ENCODE data around the gene DHX9. TPM values are rescaled to one million over a fixed set of nuclear protein-coding genes. Genes with fewer than 3 reads are reported as not detected.
A peak's percentile ranks its signal among the peaks of the same experiment; 100 is the strongest.

Gene DHX9
- polyA plus RNA-seq, 1 donor, result 159 TPM

- Histone ChIP-seq H3K4me3 (ENCODE audit: low read length) (no peak overlapping the region), H3K4me1 (ENCODE audit: control insufficient read depth, insufficient read depth, low read length) (peaks cover 4% of the 10 kb centered on the region), H3K27me3 (ENCODE audit: control insufficient read depth, insufficient read depth, low read length) (no peaks in the 10 kb centered on the region), H3K36me3 (ENCODE audit: control insufficient read depth, insufficient read depth, low read length) (no peaks in the 10 kb centered on the region), H3K27ac (ENCODE audit: low read length) (no peak overlapping the region), H3K9me3 (ENCODE audit: control insufficient read depth, low read depth, low read length) (no peaks in the 10 kb centered on the region)
- 100% methylated on average over 1 of the region's 10 CpGs for WGBS (ENCODE audit: insufficient coverage, low lambda C conversion rate)
- DNase-seq, result no peak
Measured at GRCh38 chr1:182835806-182836205, 3.3 kb upstream of the DHX9 start.

GRCh38 chr1:182841368-182841988, 2.3 kb downstream of the DHX9 start:
- Histone ChIP-seq H3K9me3 (ENCODE audit: control insufficient read depth, low read depth, low read length) (no peaks in the 10 kb centered on the region), H3K4me3 (ENCODE audit: low read length) (peak overlapping the region; percentile 95), H3K27me3 (ENCODE audit: control insufficient read depth, insufficient read depth, low read length) (no peaks in the 10 kb centered on the region), H3K36me3 (ENCODE audit: control insufficient read depth, insufficient read depth, low read length) (peaks cover 25% of the 10 kb centered on the region), H3K4me1 (ENCODE audit: control insufficient read depth, insufficient read depth, low read length) (peaks cover 11% of the 10 kb centered on the region), H3K27ac (ENCODE audit: low read length) (no peak overlapping the region)
- DNase-seq, result peak in 1 of 2 donors; percentile 36
- 19% methylated on average over 6 of the region's 10 CpGs for WGBS (ENCODE audit: insufficient coverage, low lambda C conversion rate)

DNA sequence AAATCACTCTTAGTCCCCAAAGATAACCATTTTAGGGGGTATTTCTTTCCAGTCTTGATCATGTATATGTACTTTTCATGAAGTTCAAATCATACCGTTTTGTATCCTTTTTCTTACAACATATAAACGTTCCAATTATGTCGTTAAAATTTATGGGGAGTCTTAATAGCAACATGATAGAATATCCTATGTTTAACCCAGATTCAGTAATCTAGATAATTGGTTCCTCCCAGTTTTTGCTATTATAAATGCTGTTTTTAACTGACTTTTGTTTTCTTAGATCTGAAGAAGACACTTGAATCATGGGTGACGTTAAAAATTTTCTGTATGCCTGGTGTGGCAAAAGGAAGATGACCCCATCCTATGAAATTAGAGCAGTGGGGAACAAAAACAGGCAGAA, 3.1 kb downstream of the DHX9 start:
- Histone ChIP-seq H3K27ac (ENCODE audit: low read length) (no peak overlapping the region), H3K9me3 (ENCODE audit: control insufficient read depth, low read depth, low read length) (no peaks in the 10 kb centered on the region), H3K4me1 (ENCODE audit: control insufficient read depth, insufficient read depth, low read length) (peaks cover 11% of the 10 kb centered on the region), H3K4me3 (ENCODE audit: low read length) (no peak overlapping the region), H3K36me3 (ENCODE audit: control insufficient read depth, insufficient read depth, low read length) (peaks cover 29% of the 10 kb centered on the region), H3K27me3 (ENCODE audit: control insufficient read depth, insufficient read depth, low read length) (no peaks in the 10 kb centered on the region)
- no peak for DNase-seq
- 40% methylated on average over 2 of the region's 4 CpGs for WGBS (ENCODE audit: insufficient coverage, low lambda C conversion rate)

DNA sequence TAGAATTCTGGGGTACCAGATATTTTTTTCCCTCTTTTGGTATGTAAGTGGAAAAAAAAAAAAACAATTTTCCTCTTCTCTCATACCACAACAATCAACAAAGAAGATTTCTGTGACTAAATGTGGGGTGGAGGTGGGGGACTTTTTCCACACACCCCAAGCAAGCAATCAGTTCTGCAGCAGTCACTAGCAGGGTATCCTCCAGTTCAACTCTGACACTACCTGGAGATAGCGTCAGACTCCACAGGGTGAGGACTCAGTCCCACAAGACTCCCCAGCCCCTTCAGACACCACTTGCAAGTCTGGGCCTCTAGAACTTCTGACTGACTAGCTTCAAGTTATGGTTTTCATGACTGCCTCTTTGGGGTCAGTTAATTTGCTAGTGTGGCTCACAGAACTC, 6.2 kb downstream of the DHX9 start:
- no CpG with 5 or more reads among the region's 1 CpG for WGBS (ENCODE audit: insufficient coverage, low lambda C conversion rate)
- H3K27me3 ChIP-seq (ENCODE audit: control insufficient read depth, insufficient read depth, low read length), result no peaks in the 10 kb centered on the region
- no peak overlapping the region for H3K4me3 ChIP-seq (ENCODE audit: low read length)
- H3K36me3 ChIP-seq (ENCODE audit: control insufficient read depth, insufficient read depth, low read length), result peaks cover 46% of the 10 kb centered on the region
- H3K4me1 ChIP-seq (ENCODE audit: control insufficient read depth, insufficient read depth, low read length), result peaks cover 7% of the 10 kb centered on the region
- no peak for DNase-seq
- H3K27ac ChIP-seq (ENCODE audit: low read length), result no peak overlapping the region
- H3K9me3 ChIP-seq (ENCODE audit: control insufficient read depth, low read depth, low read length), result no peaks in the 10 kb centered on the region

DNA sequence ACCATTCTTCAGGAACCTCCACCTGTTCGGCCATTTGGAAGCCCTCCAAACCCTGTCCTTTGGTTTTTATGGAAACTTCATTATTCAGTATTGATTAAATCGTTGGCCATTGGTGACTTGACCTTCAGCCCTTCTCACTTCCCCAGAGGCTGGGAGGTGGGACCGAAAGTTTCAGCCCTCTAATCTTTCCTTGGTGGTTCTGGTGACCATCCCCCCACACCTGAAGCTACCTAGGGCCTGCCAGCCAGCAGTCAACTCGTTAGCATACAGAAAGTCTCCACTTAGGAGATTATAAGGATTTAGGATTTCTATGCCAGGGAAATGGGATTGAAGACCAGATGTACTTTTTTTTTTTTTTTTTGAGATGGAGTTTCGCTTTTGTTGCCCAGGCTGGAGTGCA, 6.7 kb downstream of the DHX9 start:
- Histone ChIP-seq H3K27me3 (ENCODE audit: control insufficient read depth, insufficient read depth, low read length) (no peaks in the 10 kb centered on the region), H3K4me3 (ENCODE audit: low read length) (no peak overlapping the region), H3K36me3 (ENCODE audit: control insufficient read depth, insufficient read depth, low read length) (peaks cover 50% of the 10 kb centered on the region), H3K9me3 (ENCODE audit: control insufficient read depth, low read depth, low read length) (no peaks in the 10 kb centered on the region), H3K27ac (ENCODE audit: low read length) (no peak overlapping the region), H3K4me1 (ENCODE audit: control insufficient read depth, insufficient read depth, low read length) (peaks cover 7% of the 10 kb centered on the region)
- WGBS (ENCODE audit: insufficient coverage, low lambda C conversion rate), result no CpG with 5 or more reads among the region's 5 CpGs
- no peak for DNase-seq

- Histone ChIP-seq H3K4me1 (ENCODE audit: control insufficient read depth, insufficient read depth, low read length) (peaks cover 4% of the 10 kb centered on the region), H3K9me3 (ENCODE audit: control insufficient read depth, low read depth, low read length) (no peaks in the 10 kb centered on the region), H3K4me3 (ENCODE audit: low read length) (no peak overlapping the region), H3K27ac (ENCODE audit: low read length) (no peak overlapping the region), H3K27me3 (ENCODE audit: control insufficient read depth, insufficient read depth, low read length) (no peaks in the 10 kb centered on the region), H3K36me3 (ENCODE audit: control insufficient read depth, insufficient read depth, low read length) (peaks cover 54% of the 10 kb centered on the region)
- DNase-seq, result no peak
Measured at GRCh38 chr1:182847105-182847504, 8.0 kb downstream of the DHX9 start.

DNA sequence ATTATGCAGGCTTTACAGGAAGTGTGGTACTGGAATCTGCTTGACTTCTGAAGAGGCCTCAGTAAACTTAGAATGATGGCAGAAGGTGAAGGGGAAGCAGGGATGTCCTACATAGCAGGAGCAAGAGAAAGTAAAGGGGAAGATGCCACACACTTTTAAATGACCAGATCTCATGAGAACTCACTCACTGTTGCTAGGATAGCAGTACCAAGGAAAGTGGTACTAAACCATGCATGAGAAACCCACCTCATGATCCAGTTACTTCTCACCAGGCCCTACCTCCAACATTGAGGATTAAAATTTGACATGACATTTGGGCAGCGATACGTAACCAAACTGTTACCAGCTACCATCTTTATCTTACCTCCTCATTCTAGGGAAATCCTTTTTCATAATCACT, 9.6 kb downstream of the DHX9 start:
- H3K36me3 ChIP-seq (ENCODE audit: control insufficient read depth, insufficient read depth, low read length), result peaks cover 63% of the 10 kb centered on the region
- no peaks in the 10 kb centered on the region for H3K4me1 ChIP-seq (ENCODE audit: control insufficient read depth, insufficient read depth, low read length)
- H3K27ac ChIP-seq (ENCODE audit: low read length), result no peak overlapping the region
- H3K9me3 ChIP-seq (ENCODE audit: control insufficient read depth, low read depth, low read length), result no peaks in the 10 kb centered on the region
- no peaks in the 10 kb centered on the region for H3K27me3 ChIP-seq (ENCODE audit: control insufficient read depth, insufficient read depth, low read length)
- 94% methylated on average over 2 of the region's 2 CpGs for WGBS (ENCODE audit: insufficient coverage, low lambda C conversion rate)
- H3K4me3 ChIP-seq (ENCODE audit: low read length), result no peak overlapping the region
- no peak for DNase-seq

DNA sequence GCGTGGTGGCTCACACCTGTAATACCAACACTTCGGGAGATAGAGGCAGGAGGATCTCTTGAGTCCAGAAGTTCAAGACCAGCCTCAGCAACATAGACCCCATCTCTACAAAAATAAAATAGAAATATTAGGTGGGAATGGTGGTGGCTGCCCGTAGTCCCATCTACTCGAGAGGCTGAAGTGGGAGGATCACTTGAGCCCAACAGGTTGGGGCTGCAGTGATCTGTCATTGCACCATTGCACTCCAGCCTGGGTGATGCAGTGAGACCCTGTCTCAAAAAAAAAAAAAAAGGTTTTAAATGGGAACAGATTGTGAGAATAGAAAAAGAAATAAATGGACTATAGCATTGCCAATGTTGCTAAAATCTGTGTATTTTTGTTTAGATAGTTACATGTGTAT, 11.2 kb downstream of the DHX9 start:
- no CpG with 5 or more reads among the region's 4 CpGs for whole genome bisulfite sequencing (ENCODE audit: insufficient coverage, low lambda C conversion rate)
- Histone ChIP-seq H3K27ac (ENCODE audit: low read length) (no peak overlapping the region), H3K4me1 (ENCODE audit: control insufficient read depth, insufficient read depth, low read length) (no peaks in the 10 kb centered on the region), H3K27me3 (ENCODE audit: control insufficient read depth, insufficient read depth, low read length) (no peaks in the 10 kb centered on the region), H3K36me3 (ENCODE audit: control insufficient read depth, insufficient read depth, low read length) (peaks cover 68% of the 10 kb centered on the region), H3K4me3 (ENCODE audit: low read length) (no peak overlapping the region), H3K9me3 (ENCODE audit: control insufficient read depth, low read depth, low read length) (no peaks in the 10 kb centered on the region)
- no peak for DNase-seq

- Histone ChIP-seq H3K9me3 (ENCODE audit: control insufficient read depth, low read depth, low read length) (no peaks in the 10 kb centered on the region), H3K36me3 (ENCODE audit: control insufficient read depth, insufficient read depth, low read length) (peaks cover 71% of the 10 kb centered on the region), H3K4me3 (ENCODE audit: low read length) (no peak overlapping the region), H3K27me3 (ENCODE audit: control insufficient read depth, insufficient read depth, low read length) (no peaks in the 10 kb centered on the region), H3K4me1 (ENCODE audit: control insufficient read depth, insufficient read depth, low read length) (no peaks in the 10 kb centered on the region), H3K27ac (ENCODE audit: low read length) (no peak overlapping the region)
- WGBS (ENCODE audit: insufficient coverage, low lambda C conversion rate), result no CpG with 5 or more reads among the region's 1 CpG
- no peak for DNase-seq
Measured at GRCh38 chr1:182851825-182852224, 12.7 kb downstream of the DHX9 start.

DNA sequence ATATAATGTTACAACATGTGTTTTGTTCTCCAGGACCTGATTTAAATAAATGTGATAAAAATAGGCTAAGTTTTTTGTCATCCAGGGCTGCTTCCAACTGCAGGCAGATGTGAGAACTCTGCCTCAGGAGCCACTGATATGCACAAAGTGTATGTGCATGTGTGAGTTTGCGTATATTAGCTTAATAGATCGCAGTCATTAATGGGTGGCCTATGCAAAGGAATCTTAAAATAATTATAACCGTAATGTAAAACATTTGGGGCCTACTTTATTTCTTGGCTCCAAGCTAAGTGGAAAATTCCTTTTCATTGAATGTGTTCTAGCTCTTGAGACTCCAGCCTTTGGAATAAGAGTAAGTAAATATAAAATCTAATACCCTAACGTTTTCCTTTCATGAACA, 16.8 kb downstream of the DHX9 start:
- no peak for DNase-seq
- no peak overlapping the region for H3K4me3 ChIP-seq (ENCODE audit: low read length)
- H3K27ac ChIP-seq (ENCODE audit: low read length), result no peak overlapping the region
- H3K27me3 ChIP-seq (ENCODE audit: control insufficient read depth, insufficient read depth, low read length), result no peaks in the 10 kb centered on the region
- H3K4me1 ChIP-seq (ENCODE audit: control insufficient read depth, insufficient read depth, low read length), result no peaks in the 10 kb centered on the region
- peaks cover 84% of the 10 kb centered on the region for H3K36me3 ChIP-seq (ENCODE audit: control insufficient read depth, insufficient read depth, low read length)
- WGBS (ENCODE audit: insufficient coverage, low lambda C conversion rate), result no CpG with 5 or more reads among the region's 4 CpGs
- H3K9me3 ChIP-seq (ENCODE audit: control insufficient read depth, low read depth, low read length), result no peaks in the 10 kb centered on the region

- WGBS (ENCODE audit: insufficient coverage, low lambda C conversion rate), result 94% methylated on average over 2 of the region's 3 CpGs
- no peaks in the 10 kb centered on the region for H3K4me1 ChIP-seq (ENCODE audit: control insufficient read depth, insufficient read depth, low read length)
- no peaks in the 10 kb centered on the region for H3K27me3 ChIP-seq (ENCODE audit: control insufficient read depth, insufficient read depth, low read length)
- no peak for DNase-seq
- H3K36me3 ChIP-seq (ENCODE audit: control insufficient read depth, insufficient read depth, low read length), result peaks cover 88% of the 10 kb centered on the region
- H3K9me3 ChIP-seq (ENCODE audit: control insufficient read depth, low read depth, low read length), result no peaks in the 10 kb centered on the region
- H3K4me3 ChIP-seq (ENCODE audit: low read length), result no peak overlapping the region
- no peak overlapping the region for H3K27ac ChIP-seq (ENCODE audit: low read length)
Measured at GRCh38 chr1:182857212-182857611, 18.1 kb downstream of the DHX9 start.

All from large intestine (tissue), 3 donors.